GM23338 (cell line): ENCODE data around the gene AKAP4. TPM values are rescaled to one million over a fixed set of nuclear protein-coding genes. Genes with fewer than 3 reads are reported as not detected.
A peak's percentile ranks its signal among the peaks of the same experiment; 100 is the strongest.

Source experiments
- ATAC-seq: fragments of 200-7000 bp; cut with Tn5 transposase; 3 replicates; pipeline ENCODE4 v1.9.1; 2020
- DNase-seq: peaks from one replicate; pipeline ENCODE4 v3.0.0-alpha.2; 2015; ENCODE audit warnings: low spot score
- H2AFZ ChIP-seq: fragments of 200-600 bp; sonication (generic); 2 replicates; pipeline ENCODE4 v1.8.0; 2016; ENCODE audit warnings: antibody characterized with exemption, mild to moderate bottlenecking, moderate library complexity
- H3F3A ChIP-seq: fragments of 200-600 bp; sonication (generic); replicated peaks from 2 replicates; pipeline ENCODE4 v1.8.0; 2017; ENCODE audit warnings: antibody characterized with exemption, mixed run types, low read depth
- H3K27ac ChIP-seq: fragments of 200-600 bp; sonication (generic); 2 replicates; pipeline ENCODE4 v1.6.1; 2016; ENCODE audit warnings: low read depth
- H3K27me3 ChIP-seq: fragments of 200-600 bp; sonication (generic); 2 replicates; pipeline ENCODE4 v1.8.0; 2016; ENCODE audit warnings: mild to moderate bottlenecking, mixed run types, moderate library complexity; ENCODE audit not compliant: insufficient read depth
- H3K36me3 ChIP-seq: fragments of 200-600 bp; sonication (generic); 2 replicates; pipeline ENCODE4 v1.8.0; 2016; ENCODE audit warnings: mild to moderate bottlenecking; ENCODE audit not compliant: insufficient read depth
- H3K4me1 ChIP-seq: fragments of 200-600 bp; sonication (generic); 2 replicates; pipeline ENCODE4 v1.8.0; 2016; ENCODE audit warnings: mild to moderate bottlenecking, moderate library complexity; ENCODE audit not compliant: insufficient read depth
- H3K4me2 ChIP-seq: fragments of 200-600 bp; sonication (generic); 2 replicates; pipeline ENCODE4 v1.7.1; 2017; ENCODE audit warnings: mixed run types
- H3K4me3 ChIP-seq: fragments of 200-600 bp; sonication (generic); 2 replicates; pipeline ENCODE4 v1.6.1; 2016; ENCODE audit warnings: mixed run types
- H3K79me2 ChIP-seq: fragments of 200-600 bp; sonication (generic); replicated peaks from 2 replicates; pipeline ENCODE4 v1.8.0; 2017; ENCODE audit warnings: mild to moderate bottlenecking; ENCODE audit not compliant: insufficient read depth
- H3K9me2 ChIP-seq: fragments of 200-600 bp; sonication (generic); 2 replicates; pipeline ENCODE4 v1.8.0; 2017; ENCODE audit not compliant: insufficient read depth
- H4K20me1 ChIP-seq: fragments of 200-600 bp; sonication (generic); replicated peaks from 2 replicates; pipeline ENCODE4 v1.8.0; 2017; ENCODE audit warnings: mild to moderate bottlenecking; ENCODE audit not compliant: insufficient read depth
- H3K27ac Mint-ChIP-seq: 2 replicates; pipeline ENCODE4 v1.8.0; 2020; ENCODE audit warnings: inconsistent platforms, mild to moderate bottlenecking, moderate library complexity, mixed read lengths
- H3K27me3 Mint-ChIP-seq: 3 replicates; pipeline ENCODE4 v1.8.0; 2022; ENCODE audit warnings: low read depth, mild to moderate bottlenecking, moderate library complexity, mixed read lengths, inconsistent platforms; ENCODE audit not compliant: insufficient read depth, poor library complexity
- H3K36me3 Mint-ChIP-seq: 3 replicates; pipeline ENCODE4 v1.8.0; 2021; ENCODE audit warnings: low read depth, mild to moderate bottlenecking, inconsistent platforms, moderate library complexity, mixed read lengths
- H3K4me1 Mint-ChIP-seq: 3 replicates; pipeline ENCODE4 v1.8.0; 2020; ENCODE audit warnings: mild to moderate bottlenecking, inconsistent platforms, mixed read lengths
- H3K4me3 Mint-ChIP-seq: 3 replicates; pipeline ENCODE4 v1.8.0; 2021; ENCODE audit warnings: moderate library complexity, mild to moderate bottlenecking, inconsistent platforms, mixed read lengths
- H3K9me3 Mint-ChIP-seq: 3 replicates; pipeline ENCODE4 v1.8.0; 2020; ENCODE audit warnings: moderate library complexity, mild to moderate bottlenecking, inconsistent platforms, mixed read lengths
- CTCF ChIP-seq, 2 experiments: fragments of 200-600 bp in 1 of 2; sonication (generic) in 1 of 2; conservative IDR thresholded peaks; 2 replicates each; pipeline versions ENCODE4 v1.5.1 to v1.6.1; 2016 to 2017; ENCODE audit warnings: antibody characterized with exemption in 2 of 2, low read depth in 2 of 2, mild to moderate bottlenecking in 2 of 2, moderate library complexity in 1 of 2
- ETS1 ChIP-seq: IDR thresholded peaks from 2 replicates; pipeline ENCODE4 v1.6.1; 2016; ENCODE audit warnings: antibody characterized with exemption
- EZH2phosphoT487 ChIP-seq: fragments of 200-600 bp; sonication (generic); IDR thresholded peaks from one replicate; pipeline ENCODE4 v1.8.1; 2018; ENCODE audit warnings: antibody characterized with exemption; ENCODE audit not compliant: unreplicated experiment
- JUNB ChIP-seq: IDR thresholded peaks from one replicate; pipeline ENCODE4 v1.6.1; 2016; ENCODE audit warnings: antibody characterized with exemption; ENCODE audit not compliant: unreplicated experiment
- POLR2AphosphoS5 ChIP-seq: IDR thresholded peaks from 2 replicates; pipeline ENCODE4 v1.6.1; 2016; ENCODE audit warnings: antibody characterized with exemption, low read depth
- REST ChIP-seq: IDR thresholded peaks from one replicate; pipeline ENCODE4 v1.6.1; 2018; ENCODE audit warnings: antibody characterized with exemption; ENCODE audit not compliant: unreplicated experiment
- STAT1 ChIP-seq: IDR thresholded peaks from one replicate; pipeline ENCODE4 v1.6.1; 2016; ENCODE audit warnings: antibody characterized with exemption; ENCODE audit not compliant: unreplicated experiment
- ZNF114 ChIP-seq: fragments of 250-450 bp; sonication (Bioruptor Pico); IDR thresholded peaks from 2 replicates; pipeline ENCODE4 v1.5.0; 2020; ENCODE audit warnings: mild to moderate bottlenecking, moderate library complexity
- polyA plus RNA-seq: library from polyadenylated mRNA; unstranded; fragments of >200 nt; fragmentation: Nextera tagmentation; extraction: Ambion mirVana; gene quantifications from 2 replicates; pipeline ENCODE4 v1.2.1, GENCODE V29; 2016
- total RNA-seq: library from RNA; depleted of rRNA; stranded (reverse); fragments of >200 nt; shearing (Covaris generic); gene quantifications from 2 replicates; pipeline ENCODE4 v1.2.3, GENCODE V29; 2014

The AKAP4 gene
- total and polyA plus RNA-seq, 2 experiments from 2014 or later: not detected

- no peaks in the 10 kb centered on the region for H3K27me3 Mint-ChIP-seq
- Histone ChIP-seq H3K79me2 (no peaks in the 10 kb centered on the region), H4K20me1 (no peaks in the 10 kb centered on the region), H3F3A (no peaks in the 10 kb centered on the region), H2AFZ (no peak overlapping the region), H3K4me3 (no peak overlapping the region), H3K36me3 (no peaks in the 10 kb centered on the region), H3K4me1 (no peaks in the 10 kb centered on the region), H3K4me2 (no peak overlapping the region), H3K9me2 (no peaks in the 10 kb centered on the region), H3K27ac (no peak overlapping the region), H3K27me3 (no peaks in the 10 kb centered on the region)
- no peak overlapping the region for H3K4me3 Mint-ChIP-seq
- H3K27ac Mint-ChIP-seq: no peak overlapping the region
- DNase-seq: peak; percentile 66
- no peaks in the 10 kb centered on the region for H3K4me1 Mint-ChIP-seq
- peak; percentile 77 for ATAC-seq
- H3K9me3 Mint-ChIP-seq: no peaks in the 10 kb centered on the region
- no peaks in the 10 kb centered on the region for H3K36me3 Mint-ChIP-seq
- no peak for TF ChIP-seq STAT1
- TF ChIP-seq CTCF (conservative IDR thresholded peaks at IDR 0.05; ENCODE audit: low read depth in 2 of 2): peak; percentile 37 to 57; a peak in 3 of 4 replicates
- no peak for TF ChIP-seq JUNB
- no peak for TF ChIP-seq POLR2AphosphoS5
These were observed 10.7 kb upstream of the AKAP4 start for GRCh38 chrX:50211510-50211909.

- TF ChIP-seq CTCF (conservative IDR thresholded peaks at IDR 0.05; ENCODE audit: low read depth in 2 of 2) (peak; percentile 21 to 32; a peak in 3 of 4 replicates), REST (no peak), EZH2phosphoT487 (no peak), ZNF114 (no peak), ETS1 (no peak)
- 0 out of 2 replicates have a peak, but pooled peaks cover 4% of the 10 kb centered on the region for H3K4me1 ChIP-seq
- no peaks in the 10 kb centered on the region for H3F3A ChIP-seq
- no peak overlapping the region for H3K27ac Mint-ChIP-seq
- peaks cover 9% of the 10 kb centered on the region for H3K4me1 Mint-ChIP-seq
- H2AFZ ChIP-seq: no peak overlapping the region
- no peaks in the 10 kb centered on the region for H3K79me2 ChIP-seq
- H4K20me1 ChIP-seq: no peaks in the 10 kb centered on the region
- no peak overlapping the region for H3K4me2 ChIP-seq
- no peak overlapping the region for H3K27ac ChIP-seq
- H3K9me3 Mint-ChIP-seq: no peaks in the 10 kb centered on the region
- no peak overlapping the region for H3K4me3 Mint-ChIP-seq
- DNase-seq: peak; percentile 46
- no peaks in the 10 kb centered on the region for H3K36me3 Mint-ChIP-seq
- H3K4me3 ChIP-seq: no peak overlapping the region
- ATAC-seq: peak; percentile 34; the same call in 1 of the 3 replicates
- no peaks in the 10 kb centered on the region for H3K27me3 ChIP-seq
- no peaks in the 10 kb centered on the region for H3K9me2 ChIP-seq
- no peaks in the 10 kb centered on the region for H3K27me3 Mint-ChIP-seq
- H3K36me3 ChIP-seq: no peaks in the 10 kb centered on the region
These were observed 5.9 kb upstream of the AKAP4 start for GRCh38 chrX:50206753-50207152.
